ENCODE results near the gene MAD2L1BP. TPM values are rescaled to one million over a fixed set of nuclear protein-coding genes. Genes with fewer than 3 reads are reported as not detected.

MAD2L1BP gene
- total and polyA plus RNA-seq, 2 of the 13 experiments (the other 11 are each of a cell fraction or from before 2014, with no cell fraction given): 54.2 to 55.5 TPM

DNA sequence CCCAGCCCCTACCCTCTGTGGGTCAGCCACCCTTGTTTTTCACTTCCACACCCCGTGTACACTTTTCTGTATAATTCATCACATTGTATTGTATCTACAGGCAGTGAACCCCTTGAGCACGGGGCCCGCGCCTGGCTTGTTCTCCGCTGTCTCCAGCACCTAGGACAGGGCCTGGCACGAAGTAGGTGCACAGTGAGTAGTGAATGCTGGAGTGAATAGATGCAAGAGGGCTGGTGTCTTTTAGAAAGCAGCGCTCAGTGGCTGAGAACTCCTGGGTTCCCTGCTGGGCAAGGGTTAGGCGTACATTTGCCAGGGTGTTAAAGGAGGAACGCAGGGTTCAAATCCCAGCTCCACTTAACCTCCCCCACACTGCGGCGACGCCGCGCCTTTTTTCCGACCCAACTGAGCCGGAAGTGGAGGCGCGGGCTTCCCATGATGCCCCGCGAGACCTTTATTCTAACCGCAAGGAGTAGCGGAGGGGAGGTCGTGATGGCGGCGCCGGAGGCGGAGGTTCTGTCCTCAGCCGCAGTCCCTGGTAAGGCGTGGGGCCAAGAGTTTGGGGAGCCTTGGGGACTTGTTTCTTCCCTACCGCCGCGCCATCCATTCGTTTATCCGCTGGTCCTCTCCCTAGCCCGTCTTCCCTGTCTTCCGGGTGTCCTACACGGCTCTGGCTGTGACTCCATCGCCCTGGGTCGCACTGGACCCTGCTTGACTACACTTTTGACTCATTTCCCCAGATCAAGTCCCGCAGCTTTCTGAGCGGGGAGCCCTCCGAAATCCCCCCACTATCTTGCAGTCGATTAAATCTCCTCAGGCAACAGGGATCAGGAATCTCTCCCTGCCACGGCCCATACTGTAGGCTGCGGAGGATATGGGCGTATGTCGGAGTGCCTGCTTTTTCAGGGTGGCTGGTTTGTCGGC lies at the start of gene MAD2L1BP (continued):
- peak; percentile 35; the same call in 1 of the 2 replicates for TF ChIP-seq ARNT2 (CRISPR knock-in tag; IDR thresholded peaks at IDR 0.05; ENCODE audit: low read depth)
- 0 out of 2 replicates have a peak, but pooled peaks have one; percentile 71 for TF ChIP-seq ZNF850 (CRISPR knock-in tag; conservative IDR thresholded peaks at IDR 0.05)
- TF ChIP-seq, protein P1, sequence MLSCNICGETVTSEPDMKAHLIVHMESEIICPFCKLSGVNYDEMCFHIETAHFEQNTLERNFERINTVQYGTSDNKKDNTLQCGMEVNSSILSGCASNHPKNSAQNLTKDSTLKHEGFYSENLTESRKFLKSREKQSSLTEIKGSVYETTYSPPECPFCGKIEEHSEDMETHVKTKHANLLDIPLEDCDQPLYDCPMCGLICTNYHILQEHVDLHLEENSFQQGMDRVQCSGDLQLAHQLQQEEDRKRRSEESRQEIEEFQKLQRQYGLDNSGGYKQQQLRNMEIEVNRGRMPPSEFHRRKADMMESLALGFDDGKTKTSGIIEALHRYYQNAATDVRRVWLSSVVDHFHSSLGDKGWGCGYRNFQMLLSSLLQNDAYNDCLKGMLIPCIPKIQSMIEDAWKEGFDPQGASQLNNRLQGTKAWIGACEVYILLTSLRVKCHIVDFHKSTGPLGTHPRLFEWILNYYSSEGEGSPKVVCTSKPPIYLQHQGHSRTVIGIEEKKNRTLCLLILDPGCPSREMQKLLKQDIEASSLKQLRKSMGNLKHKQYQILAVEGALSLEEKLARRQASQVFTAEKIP (CRISPR knock-in tag; IDR thresholded peaks at IDR 0.05; ENCODE audit: borderline replicate concordance): no peak
- no peak for TF ChIP-seq JUND (CRISPR knock-in tag; IDR thresholded peaks at IDR 0.05)
- TF ChIP-seq, protein P2, sequence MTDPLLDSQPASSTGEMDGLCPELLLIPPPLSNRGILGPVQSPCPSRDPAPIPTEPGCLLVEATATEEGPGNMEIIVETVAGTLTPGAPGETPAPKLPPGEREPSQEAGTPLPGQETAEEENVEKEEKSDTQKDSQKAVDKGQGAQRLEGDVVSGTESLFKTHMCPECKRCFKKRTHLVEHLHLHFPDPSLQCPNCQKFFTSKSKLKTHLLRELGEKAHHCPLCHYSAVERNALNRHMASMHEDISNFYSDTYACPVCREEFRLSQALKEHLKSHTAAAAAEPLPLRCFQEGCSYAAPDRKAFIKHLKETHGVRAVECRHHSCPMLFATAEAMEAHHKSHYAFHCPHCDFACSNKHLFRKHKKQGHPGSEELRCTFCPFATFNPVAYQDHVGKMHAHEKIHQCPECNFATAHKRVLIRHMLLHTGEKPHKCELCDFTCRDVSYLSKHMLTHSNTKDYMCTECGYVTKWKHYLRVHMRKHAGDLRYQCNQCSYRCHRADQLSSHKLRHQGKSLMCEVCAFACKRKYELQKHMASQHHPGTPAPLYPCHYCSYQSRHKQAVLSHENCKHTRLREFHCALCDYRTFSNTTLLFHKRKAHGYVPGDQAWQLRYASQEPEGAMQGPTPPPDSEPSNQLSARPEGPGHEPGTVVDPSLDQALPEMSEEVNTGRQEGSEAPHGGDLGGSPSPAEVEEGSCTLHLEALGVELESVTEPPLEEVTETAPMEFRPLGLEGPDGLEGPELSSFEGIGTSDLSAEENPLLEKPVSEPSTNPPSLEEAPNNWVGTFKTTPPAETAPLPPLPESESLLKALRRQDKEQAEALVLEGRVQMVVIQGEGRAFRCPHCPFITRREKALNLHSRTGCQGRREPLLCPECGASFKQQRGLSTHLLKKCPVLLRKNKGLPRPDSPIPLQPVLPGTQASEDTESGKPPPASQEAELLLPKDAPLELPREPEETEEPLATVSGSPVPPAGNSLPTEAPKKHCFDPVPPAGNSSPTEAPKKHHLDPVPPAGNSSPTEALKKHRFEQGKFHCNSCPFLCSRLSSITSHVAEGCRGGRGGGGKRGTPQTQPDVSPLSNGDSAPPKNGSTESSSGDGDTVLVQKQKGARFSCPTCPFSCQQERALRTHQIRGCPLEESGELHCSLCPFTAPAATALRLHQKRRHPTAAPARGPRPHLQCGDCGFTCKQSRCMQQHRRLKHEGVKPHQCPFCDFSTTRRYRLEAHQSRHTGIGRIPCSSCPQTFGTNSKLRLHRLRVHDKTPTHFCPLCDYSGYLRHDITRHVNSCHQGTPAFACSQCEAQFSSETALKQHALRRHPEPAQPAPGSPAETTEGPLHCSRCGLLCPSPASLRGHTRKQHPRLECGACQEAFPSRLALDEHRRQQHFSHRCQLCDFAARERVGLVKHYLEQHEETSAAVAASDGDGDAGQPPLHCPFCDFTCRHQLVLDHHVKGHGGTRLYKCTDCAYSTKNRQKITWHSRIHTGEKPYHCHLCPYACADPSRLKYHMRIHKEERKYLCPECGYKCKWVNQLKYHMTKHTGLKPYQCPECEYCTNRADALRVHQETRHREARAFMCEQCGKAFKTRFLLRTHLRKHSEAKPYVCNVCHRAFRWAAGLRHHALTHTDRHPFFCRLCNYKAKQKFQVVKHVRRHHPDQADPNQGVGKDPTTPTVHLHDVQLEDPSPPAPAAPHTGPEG (CRISPR knock-in tag; IDR thresholded peaks at IDR 0.05): no peak
- TF ChIP-seq, protein P3, sequence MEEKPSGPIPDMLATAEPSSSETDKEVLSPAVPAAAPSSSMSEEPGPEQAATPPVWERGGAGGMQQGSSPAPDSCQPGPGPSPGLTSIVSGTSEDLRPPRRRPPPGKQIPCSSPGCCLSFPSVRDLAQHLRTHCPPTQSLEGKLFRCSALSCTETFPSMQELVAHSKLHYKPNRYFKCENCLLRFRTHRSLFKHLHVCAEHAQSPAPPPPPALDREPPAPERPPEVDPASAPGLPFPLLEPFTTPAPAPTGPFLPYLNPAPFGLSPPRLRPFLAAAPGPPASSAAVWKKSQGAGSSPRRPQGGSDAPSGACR (CRISPR knock-in tag; IDR thresholded peaks at IDR 0.05): no peak; the same call in 1 of the 2 replicates
- no peak for TF ChIP-seq RFX1 (IDR thresholded peaks at IDR 0.05)
- TF ChIP-seq ZNF530 (CRISPR knock-in tag; IDR thresholded peaks at IDR 0.05; ENCODE audit: low read depth): no peak
- TF ChIP-seq, protein P4, sequence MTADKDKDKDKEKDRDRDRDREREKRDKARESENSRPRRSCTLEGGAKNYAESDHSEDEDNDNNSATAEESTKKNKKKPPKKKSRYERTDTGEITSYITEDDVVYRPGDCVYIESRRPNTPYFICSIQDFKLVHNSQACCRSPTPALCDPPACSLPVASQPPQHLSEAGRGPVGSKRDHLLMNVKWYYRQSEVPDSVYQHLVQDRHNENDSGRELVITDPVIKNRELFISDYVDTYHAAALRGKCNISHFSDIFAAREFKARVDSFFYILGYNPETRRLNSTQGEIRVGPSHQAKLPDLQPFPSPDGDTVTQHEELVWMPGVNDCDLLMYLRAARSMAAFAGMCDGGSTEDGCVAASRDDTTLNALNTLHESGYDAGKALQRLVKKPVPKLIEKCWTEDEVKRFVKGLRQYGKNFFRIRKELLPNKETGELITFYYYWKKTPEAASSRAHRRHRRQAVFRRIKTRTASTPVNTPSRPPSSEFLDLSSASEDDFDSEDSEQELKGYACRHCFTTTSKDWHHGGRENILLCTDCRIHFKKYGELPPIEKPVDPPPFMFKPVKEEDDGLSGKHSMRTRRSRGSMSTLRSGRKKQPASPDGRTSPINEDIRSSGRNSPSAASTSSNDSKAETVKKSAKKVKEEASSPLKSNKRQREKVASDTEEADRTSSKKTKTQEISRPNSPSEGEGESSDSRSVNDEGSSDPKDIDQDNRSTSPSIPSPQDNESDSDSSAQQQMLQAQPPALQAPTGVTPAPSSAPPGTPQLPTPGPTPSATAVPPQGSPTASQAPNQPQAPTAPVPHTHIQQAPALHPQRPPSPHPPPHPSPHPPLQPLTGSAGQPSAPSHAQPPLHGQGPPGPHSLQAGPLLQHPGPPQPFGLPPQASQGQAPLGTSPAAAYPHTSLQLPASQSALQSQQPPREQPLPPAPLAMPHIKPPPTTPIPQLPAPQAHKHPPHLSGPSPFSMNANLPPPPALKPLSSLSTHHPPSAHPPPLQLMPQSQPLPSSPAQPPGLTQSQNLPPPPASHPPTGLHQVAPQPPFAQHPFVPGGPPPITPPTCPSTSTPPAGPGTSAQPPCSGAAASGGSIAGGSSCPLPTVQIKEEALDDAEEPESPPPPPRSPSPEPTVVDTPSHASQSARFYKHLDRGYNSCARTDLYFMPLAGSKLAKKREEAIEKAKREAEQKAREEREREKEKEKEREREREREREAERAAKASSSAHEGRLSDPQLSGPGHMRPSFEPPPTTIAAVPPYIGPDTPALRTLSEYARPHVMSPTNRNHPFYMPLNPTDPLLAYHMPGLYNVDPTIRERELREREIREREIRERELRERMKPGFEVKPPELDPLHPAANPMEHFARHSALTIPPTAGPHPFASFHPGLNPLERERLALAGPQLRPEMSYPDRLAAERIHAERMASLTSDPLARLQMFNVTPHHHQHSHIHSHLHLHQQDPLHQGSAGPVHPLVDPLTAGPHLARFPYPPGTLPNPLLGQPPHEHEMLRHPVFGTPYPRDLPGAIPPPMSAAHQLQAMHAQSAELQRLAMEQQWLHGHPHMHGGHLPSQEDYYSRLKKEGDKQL (CRISPR knock-in tag; IDR thresholded peaks at IDR 0.05; ENCODE audit: low read depth): 0 out of 2 replicates have a peak, but pooled peaks have one; percentile 32
- TF ChIP-seq ZNF431 (CRISPR knock-in tag; IDR thresholded peaks at IDR 0.05; ENCODE audit: borderline replicate concordance, low read depth): peak; percentile 69; the same call in 1 of the 2 replicates
- peak; percentile 63 for TF ChIP-seq NFYC (CRISPR knock-in tag; IDR thresholded peaks at IDR 0.05)
- TF ChIP-seq, protein P5, sequence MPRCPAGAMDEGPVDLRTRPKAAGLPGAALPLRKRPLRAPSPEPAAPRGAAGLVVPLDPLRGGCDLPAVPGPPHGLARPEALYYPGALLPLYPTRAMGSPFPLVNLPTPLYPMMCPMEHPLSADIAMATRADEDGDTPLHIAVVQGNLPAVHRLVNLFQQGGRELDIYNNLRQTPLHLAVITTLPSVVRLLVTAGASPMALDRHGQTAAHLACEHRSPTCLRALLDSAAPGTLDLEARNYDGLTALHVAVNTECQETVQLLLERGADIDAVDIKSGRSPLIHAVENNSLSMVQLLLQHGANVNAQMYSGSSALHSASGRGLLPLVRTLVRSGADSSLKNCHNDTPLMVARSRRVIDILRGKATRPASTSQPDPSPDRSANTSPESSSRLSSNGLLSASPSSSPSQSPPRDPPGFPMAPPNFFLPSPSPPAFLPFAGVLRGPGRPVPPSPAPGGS (CRISPR knock-in tag; IDR thresholded peaks at IDR 0.05): no peak
